K562 (cell line): ENCODE data around the gene IPO8. TPM values are rescaled to one million over a fixed set of nuclear protein-coding genes. Genes with fewer than 3 reads are reported as not detected.

Experiments used
- DMBX1 ChIP-seq: fragments of 250-450 bp; sonication (Bioruptor Pico); IDR thresholded peaks from 2 replicates; pipeline ENCODE4 v1.8.0; 2022; ENCODE audit warnings: inconsistent platforms, mild to moderate bottlenecking, moderate library complexity, borderline replicate concordance
- GTF2E2 ChIP-seq: fragments of 200-800 bp; sonication (Bioruptor generic); IDR thresholded peaks from 2 replicates; pipeline ENCODE4 v1.6.1; 2016; ENCODE audit warnings: missing genetic modification characterization, missing compliant biosample characterization
- NCOR1 ChIP-seq: fragments of 450-650 bp; IDR thresholded peaks from 2 replicates; pipeline ENCODE4 v1.6.1; 2016; ENCODE audit warnings: mild to moderate bottlenecking, moderate library complexity
- TRIM25 ChIP-seq: fragments of 450-650 bp; IDR thresholded peaks from 2 replicates; pipeline ENCODE4 v1.7.0; 2016; ENCODE audit warnings: borderline replicate concordance
- ZNF395 ChIP-seq: fragments of 200-800 bp; sonication (Bioruptor generic); IDR thresholded peaks from 2 replicates; pipeline ENCODE4 v1.6.1; 2017; ENCODE audit warnings: missing genetic modification characterization, missing compliant biosample characterization
- ZNF695 ChIP-seq: fragments of 450-650 bp; formaldehyde crosslinking; IDR thresholded peaks from 2 replicates; pipeline ENCODE4 v1.4.0; 2020; ENCODE audit warnings: mild to moderate bottlenecking, moderate library complexity
- polyA plus RNA-seq, 8 experiments: library from polyadenylated mRNA; depleted of rRNA in 4 of 8; stranded (reverse) in 5 of 8; unstranded in 3 of 8; fragments of >200 nt; fragmentation: Nextera tagmentation in 2 of 8; fragmentation: Illumina TruSeq in 1 of 8; extraction: Ambion mirVana in 2 of 8; extraction: Trizol in 1 of 8; gene quantifications; 2 replicates each; pipeline versions ENCODE4 v1.2.1 to v1.2.3, GENCODE V29; 2011 to 2014; ENCODE audit warnings: inconsistent platforms in 1 of 8, missing spikeins in 1 of 8
- total RNA-seq, 7 experiments: library from RNA; depleted of rRNA in 6 of 7; stranded (reverse); fragments of >200 nt in 6 of 7; fragmentation: Illumina TruSeq in 2 of 7; extraction: Trizol in 2 of 7; gene quantifications; 2 replicates each; pipeline versions ENCODE4 v1.2.1 to v1.2.3, GENCODE V29; 2011 to 2021; ENCODE audit warnings: low replicate concordance in 1 of 7
- TF ChIP-seq, protein P1 (sequence below), 3 experiments: IDR thresholded peaks in 2 of 3; conservative IDR thresholded peaks in 1 of 3; 2 replicates each; pipeline ENCODE4 v1.5.1; 2011 to 2012; ENCODE audit warnings: low read length in 3 of 3, mild to moderate bottlenecking in 3 of 3, control low read depth in 2 of 3, improper control_type of control experiment in 1 of 3, inconsistent platforms in 1 of 3, low read depth in 1 of 3, mixed read lengths in 1 of 3, moderate library complexity in 1 of 3; ENCODE audit not compliant: insufficient read depth in 2 of 3
- TF ChIP-seq, protein P2 (sequence below): fragments of 450-650 bp; IDR thresholded peaks from 2 replicates; pipeline ENCODE4 v1.6.1; 2016; ENCODE audit warnings: borderline replicate concordance
- TF ChIP-seq, protein P3 (sequence below): fragments of 250-450 bp; sonication (Bioruptor Pico); IDR thresholded peaks from 2 replicates; pipeline ENCODE4 v1.4.0; 2020; ENCODE audit warnings: mild to moderate bottlenecking, moderate library complexity
- TF ChIP-seq, protein P4 (sequence below), 2 experiments: IDR thresholded peaks; 2 replicates each; pipeline ENCODE4 v1.6.1; 2011; ENCODE audit warnings: borderline replicate concordance in 1 of 2, control low read depth in 1 of 2, low read depth in 1 of 2, low read length in 1 of 2, mild to moderate bottlenecking in 1 of 2, mixed read lengths in 1 of 2, moderate library complexity in 1 of 2; ENCODE audit not compliant: insufficient read depth in 1 of 2, insufficient read length in 1 of 2, poor library complexity in 1 of 2, severe bottlenecking in 1 of 2; ENCODE audit errors: extremely low read depth in 1 of 2

IPO8 gene
- total and polyA plus RNA-seq, 9 of the 15 experiments (the other 6 are each of a cell fraction or from before 2014, with no cell fraction given) = 6.5 to 39.6 (median 24.7) TPM

DNA sequence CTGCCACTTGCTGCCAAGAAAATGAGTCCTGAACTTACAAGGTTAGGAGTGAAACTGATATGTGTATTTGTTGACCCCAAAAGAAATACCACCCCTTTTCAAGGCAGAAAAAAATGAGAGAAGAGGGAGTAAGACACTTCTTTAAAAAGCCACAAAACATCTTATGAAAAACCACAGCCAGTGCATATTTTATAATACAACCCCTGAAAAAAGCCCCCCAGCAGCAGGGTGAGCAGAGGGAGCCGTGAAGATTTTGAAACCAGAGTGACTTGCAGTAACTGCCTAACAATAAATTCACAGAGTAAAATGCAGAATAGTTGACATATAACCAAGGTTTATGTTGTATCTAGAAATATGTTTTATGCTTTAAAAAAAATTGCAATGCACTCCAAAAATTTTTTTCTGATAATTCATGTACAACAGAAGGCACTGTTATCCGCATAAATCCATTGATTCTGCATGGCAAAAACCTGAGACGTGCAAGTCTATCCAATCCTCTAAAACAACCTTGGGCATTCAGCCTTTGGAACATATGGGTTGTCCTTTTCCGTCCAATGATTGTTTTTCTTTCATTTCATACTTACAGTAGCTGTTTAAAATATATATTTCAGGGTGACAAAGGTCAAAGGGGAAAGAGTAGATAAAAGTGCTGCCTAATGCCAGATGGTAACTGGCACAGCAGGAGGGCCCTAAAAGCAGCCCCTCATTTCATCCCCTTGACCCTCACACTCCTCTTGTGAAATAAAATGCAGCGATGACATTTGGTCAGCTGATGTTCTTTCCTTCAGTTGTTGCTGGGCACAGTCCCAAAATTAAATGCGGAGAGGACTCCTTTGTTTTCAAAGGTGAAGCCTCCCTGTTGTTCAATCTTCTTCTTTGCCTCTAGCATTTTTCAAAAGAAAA is 65.3 kb downstream of the IPO8 start (continued):
- TF ChIP-seq, protein P1, sequence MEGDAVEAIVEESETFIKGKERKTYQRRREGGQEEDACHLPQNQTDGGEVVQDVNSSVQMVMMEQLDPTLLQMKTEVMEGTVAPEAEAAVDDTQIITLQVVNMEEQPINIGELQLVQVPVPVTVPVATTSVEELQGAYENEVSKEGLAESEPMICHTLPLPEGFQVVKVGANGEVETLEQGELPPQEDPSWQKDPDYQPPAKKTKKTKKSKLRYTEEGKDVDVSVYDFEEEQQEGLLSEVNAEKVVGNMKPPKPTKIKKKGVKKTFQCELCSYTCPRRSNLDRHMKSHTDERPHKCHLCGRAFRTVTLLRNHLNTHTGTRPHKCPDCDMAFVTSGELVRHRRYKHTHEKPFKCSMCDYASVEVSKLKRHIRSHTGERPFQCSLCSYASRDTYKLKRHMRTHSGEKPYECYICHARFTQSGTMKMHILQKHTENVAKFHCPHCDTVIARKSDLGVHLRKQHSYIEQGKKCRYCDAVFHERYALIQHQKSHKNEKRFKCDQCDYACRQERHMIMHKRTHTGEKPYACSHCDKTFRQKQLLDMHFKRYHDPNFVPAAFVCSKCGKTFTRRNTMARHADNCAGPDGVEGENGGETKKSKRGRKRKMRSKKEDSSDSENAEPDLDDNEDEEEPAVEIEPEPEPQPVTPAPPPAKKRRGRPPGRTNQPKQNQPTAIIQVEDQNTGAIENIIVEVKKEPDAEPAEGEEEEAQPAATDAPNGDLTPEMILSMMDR (IDR thresholded peaks at IDR 0.05 in 2 of 3, conservative IDR thresholded peaks at IDR 0.05 in 1 of 3; ENCODE audit: insufficient read depth in 2 of 3, low read depth in 1 of 3, low read length in 3 of 3) = no peak
- TF ChIP-seq DMBX1 = no peak
- no peak for TF ChIP-seq ZNF695 (CRISPR knock-in tag)
- TF ChIP-seq, protein P2, sequence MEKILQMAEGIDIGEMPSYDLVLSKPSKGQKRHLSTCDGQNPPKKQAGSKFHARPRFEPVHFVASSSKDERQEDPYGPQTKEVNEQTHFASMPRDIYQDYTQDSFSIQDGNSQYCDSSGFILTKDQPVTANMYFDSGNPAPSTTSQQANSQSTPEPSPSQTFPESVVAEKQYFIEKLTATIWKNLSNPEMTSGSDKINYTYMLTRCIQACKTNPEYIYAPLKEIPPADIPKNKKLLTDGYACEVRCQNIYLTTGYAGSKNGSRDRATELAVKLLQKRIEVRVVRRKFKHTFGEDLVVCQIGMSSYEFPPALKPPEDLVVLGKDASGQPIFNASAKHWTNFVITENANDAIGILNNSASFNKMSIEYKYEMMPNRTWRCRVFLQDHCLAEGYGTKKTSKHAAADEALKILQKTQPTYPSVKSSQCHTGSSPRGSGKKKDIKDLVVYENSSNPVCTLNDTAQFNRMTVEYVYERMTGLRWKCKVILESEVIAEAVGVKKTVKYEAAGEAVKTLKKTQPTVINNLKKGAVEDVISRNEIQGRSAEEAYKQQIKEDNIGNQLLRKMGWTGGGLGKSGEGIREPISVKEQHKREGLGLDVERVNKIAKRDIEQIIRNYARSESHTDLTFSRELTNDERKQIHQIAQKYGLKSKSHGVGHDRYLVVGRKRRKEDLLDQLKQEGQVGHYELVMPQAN = no peak
- no peak for TF ChIP-seq ZNF395
- no peak for TF ChIP-seq GTF2E2
- TF ChIP-seq, protein P3, sequence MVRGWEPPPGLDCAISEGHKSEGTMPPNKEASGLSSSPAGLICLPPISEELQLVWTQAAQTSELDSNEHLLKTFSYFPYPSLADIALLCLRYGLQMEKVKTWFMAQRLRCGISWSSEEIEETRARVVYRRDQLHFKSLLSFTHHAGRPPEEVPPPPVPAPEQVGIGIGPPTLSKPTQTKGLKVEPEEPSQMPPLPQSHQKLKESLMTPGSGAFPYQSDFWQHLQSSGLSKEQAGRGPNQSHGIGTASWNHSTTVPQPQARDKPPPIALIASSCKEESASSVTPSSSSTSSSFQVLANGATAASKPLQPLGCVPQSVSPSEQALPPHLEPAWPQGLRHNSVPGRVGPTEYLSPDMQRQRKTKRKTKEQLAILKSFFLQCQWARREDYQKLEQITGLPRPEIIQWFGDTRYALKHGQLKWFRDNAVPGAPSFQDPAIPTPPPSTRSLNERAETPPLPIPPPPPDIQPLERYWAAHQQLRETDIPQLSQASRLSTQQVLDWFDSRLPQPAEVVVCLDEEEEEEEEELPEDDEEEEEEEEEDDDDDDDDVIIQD (CRISPR knock-in tag) = no peak
- no peak for TF ChIP-seq NCOR1
- TF ChIP-seq, protein P4, sequence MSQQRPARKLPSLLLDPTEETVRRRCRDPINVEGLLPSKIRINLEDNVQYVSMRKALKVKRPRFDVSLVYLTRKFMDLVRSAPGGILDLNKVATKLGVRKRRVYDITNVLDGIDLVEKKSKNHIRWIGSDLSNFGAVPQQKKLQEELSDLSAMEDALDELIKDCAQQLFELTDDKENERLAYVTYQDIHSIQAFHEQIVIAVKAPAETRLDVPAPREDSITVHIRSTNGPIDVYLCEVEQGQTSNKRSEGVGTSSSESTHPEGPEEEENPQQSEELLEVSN (IDR thresholded peaks at IDR 0.05; ENCODE audit: borderline replicate concordance in 1 of 2, extremely low read depth in 1 of 2, insufficient read depth in 1 of 2, insufficient read length in 1 of 2, low read depth in 1 of 2, low read length in 1 of 2, poor library complexity in 1 of 2, severe bottlenecking in 1 of 2) = no peak
- no peak for TF ChIP-seq TRIM25
